K562 (cell line): ENCODE measurements around the gene WTAP. TPM values are rescaled to one million over a fixed set of nuclear protein-coding genes. Genes with fewer than 3 reads are reported as not detected.

ENCODE experiments used
- CREB3L1 ChIP-seq: fragments of 450-650 bp; IDR thresholded peaks from 2 replicates; pipeline ENCODE4 v1.6.1; 2014; ENCODE audit warnings: low read depth, mild to moderate bottlenecking, moderate library complexity, borderline replicate concordance
- EP300 ChIP-seq: IDR thresholded peaks from 2 replicates; pipeline ENCODE4 v1.6.1; 2012; ENCODE audit warnings: low read length, improper control_type of control experiment
- FOS ChIP-seq: IDR thresholded peaks from 3 replicates; pipeline ENCODE4 v1.6.1; 2011; ENCODE audit not compliant: insufficient read length; ENCODE audit errors: extremely low read depth
- FOXP4 ChIP-seq: sonication (generic); formaldehyde crosslinking; IDR thresholded peaks from 2 replicates; pipeline ENCODE4 v1.8.0; 2022; ENCODE audit warnings: mild to moderate bottlenecking, missing genetic modification reagents, borderline replicate concordance
- GABPB1 ChIP-seq: sonication (generic); formaldehyde crosslinking; IDR thresholded peaks from 2 replicates; pipeline ENCODE4 v1.8.0; 2022; ENCODE audit warnings: mild to moderate bottlenecking, missing genetic modification reagents
- HDAC6 ChIP-seq: IDR thresholded peaks from 2 replicates; pipeline ENCODE4 v1.6.1; 2012; ENCODE audit warnings: low read depth, mild to moderate bottlenecking, control low read depth, inconsistent platforms, low read length, moderate library complexity
- HINFP ChIP-seq: fragments of 450-650 bp; conservative IDR thresholded peaks from 2 replicates; pipeline ENCODE4 v1.6.1; 2016; ENCODE audit warnings: missing genetic modification characterization, low read depth, mild to moderate bottlenecking, control low read depth, missing compliant biosample characterization
- KLF1 ChIP-seq: fragments of 450-650 bp; IDR thresholded peaks from 2 replicates; pipeline ENCODE4 v1.6.1; 2016; ENCODE audit warnings: missing genetic modification characterization, missing compliant biosample characterization
- MAX ChIP-seq: sonication (generic); formaldehyde crosslinking; IDR thresholded peaks from 2 replicates; pipeline ENCODE4 v1.9.0; 2022; ENCODE audit warnings: mild to moderate bottlenecking, missing genetic modification reagents
- MNT ChIP-seq, 2 experiments: fragments of 450-650 bp; conservative IDR thresholded peaks; 2 replicates each; pipeline ENCODE4 v1.6.1; 2017; ENCODE audit warnings: mild to moderate bottlenecking in 2 of 2, moderate library complexity in 2 of 2
- NKRF ChIP-seq: fragments of 450-650 bp; IDR thresholded peaks from 2 replicates; pipeline ENCODE4 v1.6.1; 2016; ENCODE audit warnings: borderline replicate concordance
- RNF2 ChIP-seq: sonication (generic); IDR thresholded peaks from 2 replicates; pipeline ENCODE4 v1.6.1; 2016
- SPI1 ChIP-seq: IDR thresholded peaks from 2 replicates; pipeline ENCODE4 v1.6.1; 2011; ENCODE audit warnings: low read depth, low read length, control low read depth, borderline replicate concordance
- TEAD1 ChIP-seq, 2 experiments: fragments of 450-650 bp in 1 of 2; sonication (generic) in 1 of 2; formaldehyde crosslinking; IDR thresholded peaks; 2 replicates each; pipeline versions ENCODE4 v1.4.0 to v1.8.0; 2020 to 2022; ENCODE audit warnings: mild to moderate bottlenecking in 2 of 2, missing genetic modification reagents in 1 of 2
- USF1 ChIP-seq: sonication (generic); formaldehyde crosslinking; IDR thresholded peaks from 2 replicates; pipeline ENCODE4 v1.9.0; 2022; ENCODE audit warnings: mild to moderate bottlenecking, missing genetic modification reagents
- ZC3H11A ChIP-seq: IDR thresholded peaks from 2 replicates; pipeline ENCODE4 v1.6.1; 2012; ENCODE audit warnings: low read depth, low read length, improper control_type of control experiment
- polyA plus RNA-seq, 8 experiments: library from polyadenylated mRNA; depleted of rRNA in 4 of 8; stranded (reverse) in 5 of 8; unstranded in 3 of 8; fragments of >200 nt; fragmentation: Nextera tagmentation in 2 of 8; fragmentation: Illumina TruSeq in 1 of 8; extraction: Ambion mirVana in 2 of 8; extraction: Trizol in 1 of 8; gene quantifications; 2 replicates each; pipeline versions ENCODE4 v1.2.1 to v1.2.3, GENCODE V29; 2011 to 2014; ENCODE audit warnings: inconsistent platforms in 1 of 8, missing spikeins in 1 of 8
- total RNA-seq, 7 experiments: library from RNA; depleted of rRNA in 6 of 7; stranded (reverse); fragments of >200 nt in 6 of 7; fragmentation: Illumina TruSeq in 2 of 7; extraction: Trizol in 2 of 7; gene quantifications; 2 replicates each; pipeline versions ENCODE4 v1.2.1 to v1.2.3, GENCODE V29; 2011 to 2021; ENCODE audit warnings: low replicate concordance in 1 of 7

WTAP gene
- total and polyA plus RNA-seq, 9 of the 15 experiments (the other 6 are each of a cell fraction or from before 2014, with no cell fraction given): 52.4 to 156 (median 110) TPM

GRCh38 chr6:159761873-159762680 lies 34.8 kb downstream of the WTAP start, which contains the start of gene ACAT2 (continued):
- TF ChIP-seq FOXP4 (CRISPR knock-in tag) (no peak), HINFP (tag) (no peak), HDAC6 (0 out of 2 replicates have a peak, but pooled peaks have one; percentile 75), EP300 (0 out of 2 replicates have a peak, but pooled peaks have one; percentile 1), FOS (peak; percentile 99), RNF2 (no peak), CREB3L1 (peak; percentile 71; the same call in 1 of the 2 replicates), TEAD1 (CRISPR knock-in tag; IDR thresholded peaks at IDR 0.05) (peak in 1 of 2 experiments; percentile 46; a peak in 1 of 4 replicates), GABPB1 (CRISPR knock-in tag) (peak; percentile 78), KLF1 (tag) (peak; percentile 33; the same call in 1 of the 2 replicates), NKRF (peak; percentile 66), SPI1 (0 out of 2 replicates have a peak, but pooled peaks have one; percentile 31), USF1 (CRISPR knock-in tag) (0 out of 2 replicates have a peak, but pooled peaks have one; percentile 32), ZC3H11A (no peak), MAX (CRISPR knock-in tag) (peak; percentile 70), MNT (conservative IDR thresholded peaks at IDR 0.05) (peak; percentile 72 to 91)
